DOHH2 (cell line): ENCODE measurements around the gene SIGLEC7.

Source experiments
- H3F3A ChIP-seq: fragments of 200-600 bp; sonication (generic), shearing (Covaris generic); 2 replicates; pipeline ENCODE4 v1.6.0; 2016; ENCODE audit warnings: antibody characterized with exemption, mild to moderate bottlenecking; ENCODE audit not compliant: control insufficient read depth, insufficient read depth
- H3K27ac ChIP-seq: fragments of 200-600 bp; sonication (generic); 2 replicates; pipeline ENCODE4 v1.5.1; 2014; ENCODE audit warnings: low read depth, mild to moderate bottlenecking, low read length, moderate library complexity
- H3K27me3 ChIP-seq: fragments of 200-600 bp; sonication (generic); 2 replicates; pipeline ENCODE4 v1.6.1; 2014; ENCODE audit warnings: mild to moderate bottlenecking, low read length, mixed read lengths; ENCODE audit not compliant: control insufficient read depth
- H3K36me3 ChIP-seq: fragments of 200-600 bp; sonication (generic); 2 replicates; pipeline ENCODE4 v1.6.1; 2014; ENCODE audit warnings: mild to moderate bottlenecking, low read length, moderate library complexity, mixed read lengths; ENCODE audit not compliant: control insufficient read depth
- H3K4me1 ChIP-seq: fragments of 200-600 bp; sonication (generic); 2 replicates; pipeline ENCODE4 v1.6.1; 2014; ENCODE audit warnings: mild to moderate bottlenecking, low read length, mixed read lengths; ENCODE audit not compliant: control insufficient read depth
- H3K4me2 ChIP-seq: fragments of 200-600 bp; sonication (generic); 2 replicates; pipeline ENCODE4 v1.6.0; 2014; ENCODE audit warnings: mild to moderate bottlenecking, low read length, moderate library complexity
- H3K4me3 ChIP-seq: fragments of 200-600 bp; sonication (generic); 2 replicates; pipeline ENCODE4 v1.5.1; 2014; ENCODE audit warnings: mild to moderate bottlenecking, low read length, mixed read lengths
- H3K79me2 ChIP-seq: fragments of 200-600 bp; sonication (generic); 2 replicates; pipeline ENCODE4 v1.6.1; 2014; ENCODE audit warnings: mild to moderate bottlenecking, low read length, mixed read lengths; ENCODE audit not compliant: control insufficient read depth
- H3K9me2 ChIP-seq: fragments of 200-600 bp; sonication (generic); replicated peaks from 2 replicates; pipeline ENCODE4 v1.6.1; 2014; ENCODE audit warnings: mild to moderate bottlenecking, low read length, mixed read lengths; ENCODE audit not compliant: control insufficient read depth
- H3K9me3 ChIP-seq: fragments of 200-600 bp; sonication (generic); 2 replicates; pipeline ENCODE4 v1.6.1; 2014; ENCODE audit warnings: antibody characterized with exemption, low read length, mixed read lengths; ENCODE audit not compliant: control insufficient read depth, insufficient read depth
- H4K20me1 ChIP-seq: fragments of 200-600 bp; sonication (generic); 2 replicates; pipeline ENCODE4 v1.6.0; 2014; ENCODE audit warnings: low read depth, mild to moderate bottlenecking, antibody characterized with exemption, low read length, moderate library complexity; ENCODE audit not compliant: control insufficient read depth, insufficient read depth
- EZH2phosphoT487 ChIP-seq: fragments of 200-600 bp; sonication (generic); IDR thresholded peaks from 2 replicates; pipeline ENCODE4 v1.6.1; 2017; ENCODE audit warnings: borderline replicate concordance, mild to moderate bottlenecking, antibody characterized with exemption, low read length, moderate library complexity, mixed read lengths
- TF ChIP-seq, protein P1 (sequence below): fragments of 200-600 bp; sonication (generic); IDR thresholded peaks from one replicate; pipeline ENCODE4 v1.5.1; 2014; ENCODE audit warnings: antibody characterized with exemption, mild to moderate bottlenecking, low read depth, low read length; ENCODE audit not compliant: poor library complexity, severe bottlenecking

Gene SIGLEC7

DNA sequence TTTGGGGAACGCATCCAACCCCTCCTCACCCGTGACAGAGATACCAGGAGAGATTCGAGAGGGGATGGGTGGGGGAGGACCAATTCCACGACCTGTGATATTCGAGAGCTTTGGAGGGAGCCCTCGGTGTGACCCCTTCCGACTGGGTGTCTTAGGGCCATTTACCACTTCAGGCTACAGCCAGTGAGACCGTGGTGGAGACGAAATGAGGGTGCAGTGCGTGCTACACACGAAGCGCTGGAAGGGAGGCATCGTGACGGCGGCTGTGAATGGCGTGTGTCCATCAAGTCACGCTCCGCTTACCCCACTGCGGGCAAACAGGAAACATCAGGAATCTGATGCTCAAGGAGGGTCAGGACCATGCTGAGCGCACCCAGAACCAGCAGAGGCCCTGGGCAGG is 44.3 kb upstream of the SIGLEC7 start:
- H3K4me1 ChIP-seq = peaks cover 6% of the 10 kb centered on the region
- H3F3A ChIP-seq = no peaks in the 10 kb centered on the region
- H3K27me3 ChIP-seq = no peaks in the 10 kb centered on the region
- H3K4me2 ChIP-seq = no peak overlapping the region
- peaks cover 11% of the 10 kb centered on the region for H3K79me2 ChIP-seq
- H3K27ac ChIP-seq = no peak overlapping the region
- H3K9me3 ChIP-seq = no peaks in the 10 kb centered on the region
- H3K9me2 ChIP-seq = no peaks in the 10 kb centered on the region
- peaks cover 26% of the 10 kb centered on the region for H3K36me3 ChIP-seq
- no peak overlapping the region for H3K4me3 ChIP-seq
- TF ChIP-seq, protein P1, sequence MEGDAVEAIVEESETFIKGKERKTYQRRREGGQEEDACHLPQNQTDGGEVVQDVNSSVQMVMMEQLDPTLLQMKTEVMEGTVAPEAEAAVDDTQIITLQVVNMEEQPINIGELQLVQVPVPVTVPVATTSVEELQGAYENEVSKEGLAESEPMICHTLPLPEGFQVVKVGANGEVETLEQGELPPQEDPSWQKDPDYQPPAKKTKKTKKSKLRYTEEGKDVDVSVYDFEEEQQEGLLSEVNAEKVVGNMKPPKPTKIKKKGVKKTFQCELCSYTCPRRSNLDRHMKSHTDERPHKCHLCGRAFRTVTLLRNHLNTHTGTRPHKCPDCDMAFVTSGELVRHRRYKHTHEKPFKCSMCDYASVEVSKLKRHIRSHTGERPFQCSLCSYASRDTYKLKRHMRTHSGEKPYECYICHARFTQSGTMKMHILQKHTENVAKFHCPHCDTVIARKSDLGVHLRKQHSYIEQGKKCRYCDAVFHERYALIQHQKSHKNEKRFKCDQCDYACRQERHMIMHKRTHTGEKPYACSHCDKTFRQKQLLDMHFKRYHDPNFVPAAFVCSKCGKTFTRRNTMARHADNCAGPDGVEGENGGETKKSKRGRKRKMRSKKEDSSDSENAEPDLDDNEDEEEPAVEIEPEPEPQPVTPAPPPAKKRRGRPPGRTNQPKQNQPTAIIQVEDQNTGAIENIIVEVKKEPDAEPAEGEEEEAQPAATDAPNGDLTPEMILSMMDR = no peak
- no peaks in the 10 kb centered on the region for H4K20me1 ChIP-seq

DNA sequence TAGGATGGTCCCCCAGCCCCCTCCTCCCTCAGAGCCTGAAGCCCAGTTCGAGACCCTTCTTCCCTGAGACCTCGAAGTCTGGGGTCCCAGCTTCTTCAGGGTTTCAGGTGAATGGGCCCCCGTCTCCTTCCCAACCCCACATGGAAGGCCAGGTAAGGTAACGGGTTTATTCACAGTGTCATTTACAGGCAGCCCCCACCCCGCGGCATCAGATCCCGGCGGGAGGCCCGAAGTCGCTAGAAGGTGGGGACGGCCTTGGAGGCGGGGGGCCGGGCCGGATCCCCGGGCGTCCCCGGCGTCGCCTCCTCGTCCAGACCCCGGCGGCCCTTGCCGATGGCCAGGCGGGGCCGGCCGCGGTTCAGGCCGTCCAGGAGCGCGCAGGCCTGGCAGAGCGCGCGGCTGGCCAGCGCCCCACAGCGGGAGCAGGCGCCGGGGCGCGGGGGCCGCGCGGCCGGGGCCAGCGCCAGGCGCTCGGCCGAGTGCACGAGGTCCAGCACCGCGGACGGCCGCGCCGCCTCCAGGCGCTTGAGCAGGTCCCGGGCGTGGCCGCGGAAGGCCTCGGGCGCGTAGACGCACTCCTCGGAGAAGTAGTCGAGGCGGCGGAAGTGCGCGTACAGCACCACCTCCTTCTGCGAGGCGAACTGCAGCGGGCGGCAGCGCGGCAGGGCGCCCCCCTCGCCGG is 43.6 kb upstream of the SIGLEC7 start:
- no peak overlapping the region for H3K4me3 ChIP-seq
- H3K9me3 ChIP-seq = no peaks in the 10 kb centered on the region
- no peak overlapping the region for H3K4me2 ChIP-seq
- H3K79me2 ChIP-seq = peaks cover 11% of the 10 kb centered on the region
- H3K27ac ChIP-seq = no peak overlapping the region
- H4K20me1 ChIP-seq = no peaks in the 10 kb centered on the region
- H3K27me3 ChIP-seq = no peaks in the 10 kb centered on the region
- TF ChIP-seq, protein P1 = no peak
- no peak for TF ChIP-seq EZH2phosphoT487
- peaks cover 31% of the 10 kb centered on the region for H3K36me3 ChIP-seq
- H3K4me1 ChIP-seq = peaks cover 6% of the 10 kb centered on the region
- H3K9me2 ChIP-seq = no peaks in the 10 kb centered on the region
- H3F3A ChIP-seq = no peaks in the 10 kb centered on the region

DNA sequence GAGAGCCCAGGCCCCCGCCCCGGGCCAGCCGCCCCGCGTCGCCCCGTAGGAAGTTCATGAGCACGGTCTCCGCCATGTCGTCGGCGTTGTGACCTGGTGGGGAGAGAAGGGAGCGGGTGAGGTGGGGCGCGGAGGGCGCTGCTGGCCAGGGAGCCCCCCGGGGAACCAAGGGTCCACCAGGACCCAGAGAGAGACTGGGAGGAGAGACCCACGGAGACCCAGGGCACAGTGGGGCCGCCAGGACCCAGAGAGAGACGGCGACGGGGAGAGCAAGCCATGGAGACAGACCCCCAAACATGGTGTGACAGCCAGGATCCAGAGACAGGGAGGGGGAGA is 43.1 kb upstream of the SIGLEC7 start:
- H3K9me3 ChIP-seq = no peaks in the 10 kb centered on the region
- no peaks in the 10 kb centered on the region for H3K9me2 ChIP-seq
- peaks cover 11% of the 10 kb centered on the region for H3K79me2 ChIP-seq
- H3K27me3 ChIP-seq = no peaks in the 10 kb centered on the region
- peaks cover 36% of the 10 kb centered on the region for H3K36me3 ChIP-seq
- H3K4me1 ChIP-seq = peaks cover 6% of the 10 kb centered on the region
- no peaks in the 10 kb centered on the region for H4K20me1 ChIP-seq
- H3K4me3 ChIP-seq = no peak overlapping the region
- H3K4me2 ChIP-seq = no peak overlapping the region
- H3K27ac ChIP-seq = no peak overlapping the region
- no peaks in the 10 kb centered on the region for H3F3A ChIP-seq
- TF ChIP-seq, protein P1 = no peak
- no peak for TF ChIP-seq EZH2phosphoT487
